ENCODE data around the gene TOM1L2.
"Not testable (repeated sequence)": the region's sequence is repeated elsewhere in the genome, so short reads cannot be mapped to it uniquely, and the experiment has no call there.

TOM1L2 gene

GRCh38 chr17:17970699-17971430 lies 1.3 kb downstream of the TOM1L2 start:
- DNase-seq (ENCODE audit: low spot score) = no peak

- no peak for DNase-seq (ENCODE audit: low spot score)
Measured at GRCh38 chr17:17966399-17966798, 5.8 kb downstream of the TOM1L2 start.

- no peak for DNase-seq (ENCODE audit: low spot score)
Measured at GRCh38 chr17:17965152-17965721, 7.0 kb downstream of the TOM1L2 start.

GRCh38 chr17:17964710-17965109 lies 7.5 kb downstream of the TOM1L2 start:
- no peak for DNase-seq (ENCODE audit: low spot score)

GRCh38 chr17:17963694-17964436 lies 8.3 kb downstream of the TOM1L2 start:
- DNase-seq (ENCODE audit: low spot score) = no peak

GRCh38 chr17:17963066-17963465 lies 9.1 kb downstream of the TOM1L2 start:
- DNase-seq (ENCODE audit: low spot score) = no peak

- no peak for DNase-seq (ENCODE audit: low spot score)
Measured at GRCh38 chr17:17960500-17961030, 11.6 kb downstream of the TOM1L2 start.

- peak; percentile 91 for DNase-seq (ENCODE audit: low spot score)
Measured at GRCh38 chr17:17959520-17960361, 12.5 kb downstream of the TOM1L2 start.

GRCh38 chr17:17958982-17959381 lies 13.2 kb downstream of the TOM1L2 start:
- DNase-seq (ENCODE audit: low spot score) = peak; percentile 33

- no peak for DNase-seq (ENCODE audit: low spot score)
Measured at GRCh38 chr17:17957584-17957916, 14.7 kb downstream of the TOM1L2 start.

GRCh38 chr17:17955790-17956341 lies 16.3 kb downstream of the TOM1L2 start:
- DNase-seq (ENCODE audit: low spot score) = not testable (repeated sequence)

GRCh38 chr17:17954079-17954478 lies 18.1 kb downstream of the TOM1L2 start:
- DNase-seq (ENCODE audit: low spot score) = no peak

- DNase-seq (ENCODE audit: low spot score) = no peak
Measured at GRCh38 chr17:17952691-17953090, 19.5 kb downstream of the TOM1L2 start.

- DNase-seq (ENCODE audit: low spot score) = no peak
Measured at GRCh38 chr17:17951524-17951923, 20.7 kb downstream of the TOM1L2 start.

- no peak for DNase-seq (ENCODE audit: low spot score)
Measured at GRCh38 chr17:17950806-17951205, 21.4 kb downstream of the TOM1L2 start.

GRCh38 chr17:17950347-17950746 lies 21.9 kb downstream of the TOM1L2 start:
- DNase-seq (ENCODE audit: low spot score) = no peak

GRCh38 chr17:17947966-17948365 lies 24.2 kb downstream of the TOM1L2 start:
- no peak for DNase-seq (ENCODE audit: low spot score)

GRCh38 chr17:17947309-17947708 lies 24.9 kb downstream of the TOM1L2 start:
- DNase-seq (ENCODE audit: low spot score) = no peak

- DNase-seq (ENCODE audit: low spot score) = no peak
Measured at GRCh38 chr17:17946093-17946492, 26.1 kb downstream of the TOM1L2 start.

GRCh38 chr17:17944743-17945142 lies 27.5 kb downstream of the TOM1L2 start:
- DNase-seq (ENCODE audit: low spot score) = no peak

GRCh38 chr17:17944242-17944641 lies 28.0 kb downstream of the TOM1L2 start:
- DNase-seq (ENCODE audit: low spot score) = no peak

All from kidney tubule cell (primary cell).